Stimulated activated CD8-positive, alpha-beta memory T cell treated with anti-CD3 and anti-CD28 coated beads, Interleukin-2, amount 100 ng/mL, for 1 hour (primary cell): Measurements from ENCODE around the gene HS1BP3.

Experiments used
- DNase-seq, 2 donors: peaks; one replicate each; pipeline ENCODE4 v3.0.0-alpha.2; 2020; ENCODE audit warnings: low read depth in 2 of 2

HS1BP3 gene

GRCh38 chr2:20585710-20586594 is 64.9 kb downstream of the HS1BP3 start:
- no peak for DNase-seq

- DNase-seq, result no peak
These were observed 65.6 kb downstream of the HS1BP3 start for GRCh38 chr2:20585359-20585709.

GRCh38 chr2:20584399-20585358 is 66.2 kb downstream of the HS1BP3 start:
- DNase-seq, result no peak

- no peak for DNase-seq
These were observed 66.9 kb downstream of the HS1BP3 start for GRCh38 chr2:20584045-20584398.

DNA sequence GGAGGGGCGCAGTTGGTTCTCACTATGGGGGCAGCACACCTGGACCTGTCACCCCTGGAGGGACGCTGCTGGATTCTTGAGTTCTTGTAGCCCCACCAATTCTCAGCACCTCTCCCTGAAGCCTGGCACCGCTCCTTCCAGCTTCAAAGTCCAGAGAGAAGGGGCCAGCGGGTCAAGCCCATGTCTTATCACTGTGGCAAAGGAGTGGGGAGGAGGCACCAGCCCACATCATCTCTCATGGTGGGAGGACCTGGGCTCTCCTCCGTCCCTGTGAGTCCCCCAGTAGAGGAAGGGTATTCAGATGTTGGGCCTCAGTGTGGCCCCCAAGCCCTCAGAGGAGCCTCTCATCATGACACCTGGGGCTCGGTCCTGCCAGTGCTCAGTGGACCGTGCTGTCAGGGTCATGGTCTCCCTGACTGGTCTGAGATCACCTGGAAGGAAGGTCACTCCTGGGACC is 67.4 kb downstream of the HS1BP3 start:
- DNase-seq, result no peak

DNA sequence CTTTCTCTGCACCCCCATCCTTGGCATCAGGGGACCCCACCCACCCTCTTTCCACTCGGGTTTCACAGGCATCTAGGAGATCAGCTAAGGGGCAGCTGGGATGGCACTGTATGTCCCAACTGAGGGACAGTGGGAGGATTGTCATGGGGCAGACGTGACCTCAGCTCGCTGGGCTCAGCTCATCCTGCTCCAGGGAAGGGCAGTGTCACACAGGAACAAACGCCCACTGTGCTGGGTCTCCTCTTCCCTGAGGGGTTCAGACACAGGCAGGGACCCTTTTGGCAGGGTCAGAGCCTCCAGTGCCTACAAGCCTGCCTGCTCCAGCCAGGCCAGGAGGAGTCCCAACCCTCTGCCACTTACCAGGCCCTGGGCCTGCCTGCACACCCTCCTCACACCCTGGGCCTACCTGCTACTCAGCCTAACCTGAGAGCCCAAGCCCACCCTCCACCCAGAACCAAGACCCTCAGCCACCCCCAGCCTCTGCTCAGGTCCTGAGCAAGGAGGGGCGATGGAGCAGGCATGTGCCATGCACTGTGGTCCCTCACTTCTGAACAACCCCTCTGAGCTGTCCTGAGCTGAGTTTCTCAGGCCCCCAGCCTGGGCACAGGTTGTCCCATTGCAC is 68.2 kb downstream of the HS1BP3 start:
- DNase-seq, result no peak

- DNase-seq, result no peak
These were observed 70.0 kb downstream of the HS1BP3 start for GRCh38 chr2:20580690-20581437.

- DNase-seq, result no peak
These were observed 71.0 kb downstream of the HS1BP3 start for GRCh38 chr2:20579866-20580265.

GRCh38 chr2:20578895-20579825 is 71.7 kb downstream of the HS1BP3 start:
- no peak for DNase-seq

GRCh38 chr2:20578266-20578894 is 72.5 kb downstream of the HS1BP3 start:
- no peak for DNase-seq

DNA sequence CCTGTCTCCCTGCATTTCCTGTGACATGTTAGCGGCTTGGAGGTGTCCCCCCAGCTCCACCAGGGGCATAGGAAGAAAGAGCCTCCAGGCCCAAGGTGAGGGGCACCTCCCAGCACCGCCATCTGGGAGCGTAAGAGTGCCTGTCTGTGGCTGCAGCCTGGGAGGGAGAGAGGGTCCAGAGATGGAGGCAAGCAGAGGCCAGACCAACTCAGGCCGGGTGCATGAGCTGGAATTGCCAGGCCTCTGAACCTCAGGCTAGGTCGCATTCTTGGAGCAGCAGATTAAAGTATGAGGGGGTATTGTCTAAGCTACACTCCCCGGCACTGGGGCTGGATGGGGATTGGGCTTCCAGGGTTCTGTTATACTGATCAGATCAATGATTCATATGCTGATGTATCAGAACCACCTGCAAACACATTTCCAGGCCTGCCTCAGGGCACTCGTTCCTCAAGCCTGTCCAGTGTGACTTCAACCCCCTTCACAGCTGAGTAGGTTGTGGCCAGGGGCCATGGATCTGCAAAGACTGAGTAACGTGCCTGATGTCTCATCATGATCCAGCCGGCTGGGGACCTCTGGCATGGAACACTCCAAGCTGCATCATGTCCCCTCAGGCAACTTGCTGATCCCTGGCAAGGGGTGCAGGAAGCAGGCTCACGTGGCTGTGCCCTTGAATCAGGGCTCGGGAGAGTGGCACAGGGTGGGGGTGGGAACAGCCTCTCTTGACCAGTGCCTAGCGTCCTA is 73.2 kb downstream of the HS1BP3 start:
- DNase-seq, result no peak

- DNase-seq, result no peak
These were observed 74.2 kb downstream of the HS1BP3 start for GRCh38 chr2:20576598-20577115.

DNA sequence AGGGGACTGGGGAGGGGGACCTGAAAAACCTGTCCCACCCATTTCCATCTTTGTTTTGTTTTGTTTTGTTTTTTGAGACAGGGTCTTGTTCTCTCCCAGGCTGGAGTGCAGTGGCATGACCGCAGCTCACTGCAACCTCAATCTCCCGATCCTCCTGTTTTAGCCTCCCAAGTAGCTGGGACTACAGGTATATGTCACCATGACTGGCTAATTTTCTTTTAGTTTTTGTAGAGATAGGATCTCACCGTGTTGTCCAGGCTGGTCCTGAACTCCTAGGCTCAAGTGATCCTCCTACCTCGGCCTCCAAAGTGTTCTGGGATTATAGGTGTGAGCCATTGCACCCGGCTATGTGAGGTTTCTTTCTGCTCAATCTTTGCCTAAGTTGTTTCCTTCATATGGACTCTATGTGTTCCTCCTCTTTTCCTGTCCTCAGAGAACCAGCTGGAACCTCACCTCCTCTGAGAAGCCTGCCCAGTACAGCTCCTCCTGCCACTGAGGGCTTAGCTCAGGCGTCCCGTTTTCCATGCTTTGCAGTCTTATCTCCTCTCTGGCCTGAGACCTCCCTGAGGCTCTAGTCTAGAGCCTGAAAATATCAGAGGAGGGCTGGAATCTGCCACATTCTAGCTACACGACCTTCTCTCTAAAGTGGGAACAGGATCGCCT is 74.8 kb downstream of the HS1BP3 start:
- DNase-seq, result no peak

GRCh38 chr2:20575414-20575813 is 75.5 kb downstream of the HS1BP3 start:
- DNase-seq, result no peak

- no peak for DNase-seq
These were observed 76.0 kb downstream of the HS1BP3 start for GRCh38 chr2:20574930-20575329.

- DNase-seq, result no peak
These were observed 76.4 kb downstream of the HS1BP3 start for GRCh38 chr2:20574423-20574911.

DNA sequence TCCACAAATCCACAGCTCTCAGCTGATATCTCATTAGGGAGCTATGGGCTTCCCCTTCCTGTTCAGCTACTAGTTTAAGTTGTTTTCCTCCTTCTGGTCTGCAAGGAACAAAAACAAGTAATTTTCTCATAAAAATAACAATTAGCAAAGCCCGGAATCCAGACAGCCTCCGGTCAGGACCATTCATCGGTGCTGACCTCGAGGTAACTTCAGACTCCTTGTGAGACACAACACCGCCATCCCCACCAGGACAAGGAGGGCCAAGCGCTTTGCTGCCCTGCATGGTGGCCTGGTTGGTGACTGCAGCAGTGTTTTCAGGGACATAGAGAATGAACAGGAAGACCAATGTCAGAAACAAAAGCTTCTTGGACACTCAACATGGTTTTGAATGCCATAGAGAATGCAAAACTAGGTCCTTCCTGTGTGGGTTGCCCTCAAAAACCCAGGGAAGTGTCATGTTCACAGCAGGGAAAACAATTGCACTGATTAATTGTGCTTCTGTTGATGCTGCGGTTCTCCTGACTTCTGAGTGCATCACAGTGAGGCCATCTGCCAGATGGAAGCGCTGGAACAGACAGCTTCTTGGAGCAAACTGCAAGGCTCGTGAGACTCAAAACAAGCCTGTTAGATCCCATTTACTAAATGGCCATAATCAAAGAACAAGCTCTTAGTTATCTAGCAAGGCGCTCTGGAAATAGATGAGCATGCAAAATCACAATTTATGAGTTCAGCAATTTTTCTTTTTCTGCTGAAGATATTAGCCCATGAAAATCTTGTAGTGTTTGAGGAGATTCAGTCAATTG is 77.1 kb downstream of the HS1BP3 start:
- DNase-seq, result no peak
